ENCODE results near the gene SORCS2. TPM values are rescaled to one million over a fixed set of nuclear protein-coding genes. Genes with fewer than 3 reads are reported as not detected.

Gene SORCS2
- total RNA-seq, 1 donor from 2014 or later, result 13.4 TPM

- H3K4me1 Mint-ChIP-seq (ENCODE audit: unreplicated experiment), result peaks cover 42% of the 10 kb centered on the region
- no peak for DNase-seq (ENCODE audit: extremely low spot score, unreplicated experiment)
- no peak for TF ChIP-seq CTCF (conservative IDR thresholded peaks at IDR 0.05)
- H3K9me3 Mint-ChIP-seq, result no peaks in the 10 kb centered on the region
- no peaks in the 10 kb centered on the region for H3K27me3 Mint-ChIP-seq
- H3K27ac Mint-ChIP-seq, result no peak overlapping the region
- no peaks in the 10 kb centered on the region for H3K36me3 Mint-ChIP-seq
- no peak overlapping the region for H3K4me3 Mint-ChIP-seq
Observed at GRCh38 chr4:7369511-7369910, 177.2 kb downstream of the SORCS2 start.

- no peak overlapping the region for H3K4me3 Mint-ChIP-seq
- no peak for DNase-seq (ENCODE audit: extremely low spot score, unreplicated experiment)
- H3K27me3 Mint-ChIP-seq, result no peaks in the 10 kb centered on the region
- H3K4me1 Mint-ChIP-seq (ENCODE audit: unreplicated experiment), result peaks cover 40% of the 10 kb centered on the region
- TF ChIP-seq CTCF (conservative IDR thresholded peaks at IDR 0.05), result no peak
- H3K9me3 Mint-ChIP-seq, result no peaks in the 10 kb centered on the region
- H3K27ac Mint-ChIP-seq, result no peak overlapping the region
- H3K36me3 Mint-ChIP-seq, result no peaks in the 10 kb centered on the region
Observed at GRCh38 chr4:7370038-7370437, 177.7 kb downstream of the SORCS2 start.

GRCh38 chr4:7371210-7371941, 179.0 kb downstream of the SORCS2 start:
- Mint-ChIP-seq H3K27ac (no peak overlapping the region), H3K36me3 (no peaks in the 10 kb centered on the region)

GRCh38 chr4:7372673-7373072, 180.3 kb downstream of the SORCS2 start:
- no peak overlapping the region for H3K4me3 Mint-ChIP-seq
- no peaks in the 10 kb centered on the region for H3K9me3 Mint-ChIP-seq
- no peak for DNase-seq (ENCODE audit: extremely low spot score, unreplicated experiment)
- H3K27me3 Mint-ChIP-seq, result no peaks in the 10 kb centered on the region
- H3K36me3 Mint-ChIP-seq, result no peaks in the 10 kb centered on the region
- no peak for TF ChIP-seq CTCF (conservative IDR thresholded peaks at IDR 0.05)
- no peak overlapping the region for H3K27ac Mint-ChIP-seq
- H3K4me1 Mint-ChIP-seq (ENCODE audit: unreplicated experiment), result peaks cover 25% of the 10 kb centered on the region

More at GRCh38 chr4:7371210-7371941, 179.0 kb downstream of the SORCS2 start:
- Mint-ChIP-seq H3K4me1 (ENCODE audit: unreplicated experiment) (peaks cover 30% of the 10 kb centered on the region), H3K4me3 (no peak overlapping the region), H3K27me3 (no peaks in the 10 kb centered on the region), H3K9me3 (no peaks in the 10 kb centered on the region)
- TF ChIP-seq CTCF (conservative IDR thresholded peaks at IDR 0.05), result no peak
- no peak for DNase-seq (ENCODE audit: extremely low spot score, unreplicated experiment)

- no peak overlapping the region for H3K27ac Mint-ChIP-seq
- no peak overlapping the region for H3K4me3 Mint-ChIP-seq
- H3K36me3 Mint-ChIP-seq, result no peaks in the 10 kb centered on the region
- TF ChIP-seq CTCF (conservative IDR thresholded peaks at IDR 0.05), result no peak
- no peaks in the 10 kb centered on the region for H3K9me3 Mint-ChIP-seq
- H3K4me1 Mint-ChIP-seq (ENCODE audit: unreplicated experiment), result peaks cover 22% of the 10 kb centered on the region
- H3K27me3 Mint-ChIP-seq, result no peaks in the 10 kb centered on the region
- DNase-seq (ENCODE audit: extremely low spot score, unreplicated experiment), result no peak
Observed at GRCh38 chr4:7374571-7374970, 182.2 kb downstream of the SORCS2 start.
